HG02870 (cell line): ENCODE results near the gene ARIH2.

Source experiments
- ATAC-seq: cut with Tn5 transposase; IDR thresholded peaks from one replicate; pipeline ENCODE4 v1.9.1; 2021; ENCODE audit warnings: mild to moderate bottlenecking, moderate library complexity; ENCODE audit not compliant: unreplicated experiment

ARIH2 gene

DNA sequence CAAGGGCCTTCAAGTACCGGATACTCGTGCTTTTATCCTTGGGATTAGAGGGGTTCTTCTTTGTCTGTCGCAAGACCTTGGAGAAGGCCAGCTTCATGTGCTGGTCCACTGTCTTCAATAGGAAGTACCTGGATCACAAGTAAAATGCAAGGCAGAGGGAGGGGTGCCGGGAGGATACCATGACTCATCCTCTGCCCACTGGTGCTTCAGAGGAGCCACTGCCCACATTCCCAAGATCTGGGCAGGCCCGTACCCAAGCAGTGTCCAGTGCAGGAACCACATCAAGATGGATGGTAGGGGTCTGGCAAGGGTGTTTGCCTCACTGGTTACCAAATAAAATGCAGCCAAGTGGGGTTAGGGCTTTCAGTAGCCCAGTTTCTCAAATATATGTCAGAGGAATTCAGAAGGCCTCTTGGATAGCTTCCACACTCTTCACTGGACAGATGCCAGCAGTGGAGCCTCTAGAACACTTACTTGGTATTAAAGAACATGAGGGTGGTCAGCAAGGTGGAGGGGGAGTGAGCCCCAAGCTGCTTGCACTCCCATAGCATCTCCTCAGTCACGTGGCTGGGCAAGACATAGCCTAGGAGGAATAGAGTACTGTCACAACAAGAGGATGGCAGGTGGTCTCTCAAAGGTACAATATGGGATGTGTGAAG is 114.1 kb downstream of the ARIH2 start:
- no peak for ATAC-seq

DNA sequence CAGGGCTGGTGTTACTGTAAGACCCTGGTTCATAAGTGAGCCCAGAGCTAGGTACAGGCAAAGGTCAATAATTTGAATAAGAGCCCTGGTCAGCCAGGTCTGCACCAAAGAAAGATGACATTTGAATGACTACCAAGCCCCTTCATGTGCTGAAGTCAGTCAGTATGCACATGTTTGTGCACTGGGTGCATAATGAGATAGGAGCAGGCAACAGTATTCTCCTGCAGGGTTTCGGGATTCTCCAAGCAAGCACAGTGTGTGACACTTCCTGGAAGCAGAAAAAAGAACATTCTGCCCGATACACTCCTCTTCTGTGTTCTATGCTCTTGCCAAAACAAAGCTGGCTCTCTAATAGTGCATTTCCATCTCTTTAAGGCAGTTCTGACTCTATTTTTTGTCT is 116.0 kb downstream of the ARIH2 start:
- ATAC-seq = no peak

DNA sequence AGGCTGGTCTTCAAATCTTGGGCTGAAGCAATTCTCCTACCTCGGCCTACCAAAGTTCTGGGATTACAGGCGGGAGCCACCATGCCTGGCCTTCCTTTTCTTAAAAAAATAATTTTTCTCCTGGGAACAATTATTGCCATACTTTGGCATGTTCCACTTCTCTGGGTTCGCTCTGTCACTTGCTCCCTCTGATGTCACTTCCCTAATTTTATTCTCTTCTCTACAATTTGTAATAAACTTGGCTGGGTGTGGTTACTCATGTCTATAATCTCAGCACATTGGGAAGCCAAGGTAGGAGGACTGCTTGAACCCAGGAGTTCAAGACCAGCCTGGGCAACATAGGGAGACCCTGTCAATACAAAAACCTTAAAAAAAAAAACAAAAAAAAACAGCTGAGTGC is 116.6 kb downstream of the ARIH2 start:
- ATAC-seq = no peak
